ENCODE measurements around the gene ZNF627. TPM values are rescaled to one million over a fixed set of nuclear protein-coding genes. Genes with fewer than 3 reads are reported as not detected.

ZNF627 gene
- total RNA-seq, 1 donor from 2014 or later, result 7.1 TPM

DNA sequence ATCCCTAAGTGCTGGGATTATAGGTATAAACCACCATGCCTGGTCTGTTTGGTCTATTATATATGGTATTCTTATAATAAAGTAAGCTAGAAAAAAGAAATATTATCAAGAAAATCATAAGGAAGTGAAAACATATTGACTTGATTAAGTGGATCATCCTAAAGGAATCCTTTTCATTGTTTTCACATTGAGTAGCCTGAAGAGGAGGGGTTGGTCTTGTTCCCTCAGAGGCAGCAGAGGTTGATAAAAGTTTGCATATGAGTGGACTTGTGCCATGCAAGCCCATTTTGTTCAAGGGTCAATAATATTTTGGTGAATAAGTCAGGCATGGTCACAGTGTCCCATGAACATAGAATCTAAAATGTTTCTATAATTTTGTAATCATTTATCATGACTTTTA lies 52.7 kb downstream of the ZNF627 start:
- TF ChIP-seq, protein P1, sequence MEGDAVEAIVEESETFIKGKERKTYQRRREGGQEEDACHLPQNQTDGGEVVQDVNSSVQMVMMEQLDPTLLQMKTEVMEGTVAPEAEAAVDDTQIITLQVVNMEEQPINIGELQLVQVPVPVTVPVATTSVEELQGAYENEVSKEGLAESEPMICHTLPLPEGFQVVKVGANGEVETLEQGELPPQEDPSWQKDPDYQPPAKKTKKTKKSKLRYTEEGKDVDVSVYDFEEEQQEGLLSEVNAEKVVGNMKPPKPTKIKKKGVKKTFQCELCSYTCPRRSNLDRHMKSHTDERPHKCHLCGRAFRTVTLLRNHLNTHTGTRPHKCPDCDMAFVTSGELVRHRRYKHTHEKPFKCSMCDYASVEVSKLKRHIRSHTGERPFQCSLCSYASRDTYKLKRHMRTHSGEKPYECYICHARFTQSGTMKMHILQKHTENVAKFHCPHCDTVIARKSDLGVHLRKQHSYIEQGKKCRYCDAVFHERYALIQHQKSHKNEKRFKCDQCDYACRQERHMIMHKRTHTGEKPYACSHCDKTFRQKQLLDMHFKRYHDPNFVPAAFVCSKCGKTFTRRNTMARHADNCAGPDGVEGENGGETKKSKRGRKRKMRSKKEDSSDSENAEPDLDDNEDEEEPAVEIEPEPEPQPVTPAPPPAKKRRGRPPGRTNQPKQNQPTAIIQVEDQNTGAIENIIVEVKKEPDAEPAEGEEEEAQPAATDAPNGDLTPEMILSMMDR (IDR thresholded peaks at IDR 0.05), result no peak
- TF ChIP-seq POLR2A (IDR thresholded peaks at IDR 0.05) (no peak), POLR2AphosphoS5 (IDR thresholded peaks at IDR 0.05; ENCODE audit: insufficient read depth in 1 of 2, low read depth in 1 of 2) (no peak)
- Histone ChIP-seq H3K4me3 (no peak overlapping the region), H3K4me1 (no peaks in the 10 kb centered on the region), H3K27ac (no peak overlapping the region), H3K9me3 (peaks cover 15% of the 10 kb centered on the region), H3K27me3 (no peaks in the 10 kb centered on the region), H3K36me3 (peaks cover 0 to 9% of the 10 kb centered on the region in 2 donors)
- intact Hi-C loops (cut with DNase I), result no loop called here
- DNase-seq (ENCODE audit: extremely low spot score in 2 of 2), result no peak

DNA sequence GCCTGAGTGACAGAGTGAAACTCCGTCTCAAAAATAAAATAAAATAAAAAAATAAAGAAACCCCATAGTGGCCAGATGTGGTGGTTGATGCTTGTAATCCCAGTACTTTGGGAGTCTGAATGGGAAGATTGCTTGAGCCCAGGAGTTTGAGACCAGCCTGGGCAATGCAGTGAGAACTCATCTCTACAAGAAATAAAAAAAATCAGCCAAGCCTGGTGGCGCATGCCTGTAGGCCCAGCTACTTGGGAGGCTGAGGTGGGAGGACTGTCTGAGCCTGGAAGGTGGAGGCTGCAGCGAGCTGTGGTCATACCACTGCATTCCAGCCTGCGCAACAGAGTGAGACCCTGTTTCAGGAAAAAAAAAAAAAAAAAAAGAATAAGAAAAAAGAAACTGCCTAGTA lies 53.8 kb downstream of the ZNF627 start:
- Histone ChIP-seq H3K36me3 (peaks cover 0 to 9% of the 10 kb centered on the region in 2 donors), H3K4me3 (no peak overlapping the region), H3K9me3 (peaks cover 15% of the 10 kb centered on the region), H3K27me3 (no peaks in the 10 kb centered on the region), H3K4me1 (no peaks in the 10 kb centered on the region), H3K27ac (no peak overlapping the region)
- DNase-seq (ENCODE audit: extremely low spot score in 2 of 2), result no peak
- TF ChIP-seq, protein P1 (IDR thresholded peaks at IDR 0.05), result no peak
- TF ChIP-seq POLR2A (IDR thresholded peaks at IDR 0.05) (no peak), POLR2AphosphoS5 (IDR thresholded peaks at IDR 0.05; ENCODE audit: insufficient read depth in 1 of 2, low read depth in 1 of 2) (no peak)
- intact Hi-C loops (cut with DNase I), result no loop called here

DNA sequence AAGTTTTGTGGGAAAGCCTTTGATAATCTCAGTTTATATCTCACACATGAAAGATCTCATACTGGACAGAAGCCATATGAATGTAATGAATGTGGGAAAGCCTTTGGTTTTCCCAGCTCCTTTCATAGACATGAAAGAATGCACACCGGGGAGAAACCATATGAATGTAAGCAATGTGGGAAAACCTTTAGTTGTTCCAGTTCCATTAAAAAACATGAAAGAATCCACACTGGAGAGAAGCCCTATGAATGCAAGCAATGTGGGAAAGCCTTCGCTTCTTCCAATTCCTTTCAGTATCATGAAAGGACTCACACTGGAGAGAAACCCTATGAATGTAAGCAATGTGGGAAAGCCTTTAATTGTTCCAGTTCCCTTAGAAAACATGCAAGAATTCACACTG lies 54.8 kb downstream of the ZNF627 start:
- intact Hi-C loops (cut with DNase I), result no loop called here
- Histone ChIP-seq H3K27me3 (no peaks in the 10 kb centered on the region), H3K4me3 (no peak overlapping the region), H3K4me1 (no peaks in the 10 kb centered on the region), H3K27ac (no peak overlapping the region), H3K9me3 (peaks cover 15% of the 10 kb centered on the region), H3K36me3 (peaks cover 0 to 9% of the 10 kb centered on the region in 2 donors)
- TF ChIP-seq POLR2AphosphoS5 (IDR thresholded peaks at IDR 0.05; ENCODE audit: insufficient read depth in 1 of 2, low read depth in 1 of 2) (no peak), POLR2A (IDR thresholded peaks at IDR 0.05) (no peak)
- TF ChIP-seq, protein P1 (IDR thresholded peaks at IDR 0.05), result no peak
- no peak for DNase-seq (ENCODE audit: extremely low spot score in 2 of 2)

DNA sequence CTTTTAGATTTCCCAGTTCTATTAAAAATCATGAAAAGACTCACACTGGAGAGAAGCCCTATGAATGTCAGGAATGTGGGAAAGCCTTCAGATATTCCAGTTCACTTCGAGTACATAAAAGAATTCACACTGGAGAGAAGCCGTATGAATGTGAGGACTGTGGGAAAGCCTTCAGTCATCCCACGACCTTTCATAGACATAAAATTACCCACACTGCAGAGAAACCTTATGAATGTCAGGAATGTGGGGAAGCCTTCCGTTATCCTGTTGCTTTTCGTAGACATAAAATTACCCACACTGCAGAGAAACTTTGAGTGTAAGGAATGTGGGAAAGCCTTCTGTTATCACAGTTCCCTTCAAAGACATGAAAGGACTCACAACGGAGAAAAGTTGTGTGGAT lies 55.2 kb downstream of the ZNF627 start:
- intact Hi-C loops (cut with DNase I), result no loop called here
- H3K9me3 ChIP-seq, result peaks cover 15% of the 10 kb centered on the region
- no peak overlapping the region for H3K27ac ChIP-seq
- no peak for DNase-seq (ENCODE audit: extremely low spot score in 2 of 2)
- no peaks in the 10 kb centered on the region for H3K27me3 ChIP-seq
- TF ChIP-seq POLR2A (IDR thresholded peaks at IDR 0.05) (no peak), POLR2AphosphoS5 (IDR thresholded peaks at IDR 0.05; ENCODE audit: insufficient read depth in 1 of 2, low read depth in 1 of 2) (no peak)
- TF ChIP-seq, protein P1 (IDR thresholded peaks at IDR 0.05), result no peak
- H3K36me3 ChIP-seq, result peaks cover 0 to 9% of the 10 kb centered on the region in 2 donors
- H3K4me3 ChIP-seq, result no peak overlapping the region
- H3K4me1 ChIP-seq, result no peaks in the 10 kb centered on the region

DNA sequence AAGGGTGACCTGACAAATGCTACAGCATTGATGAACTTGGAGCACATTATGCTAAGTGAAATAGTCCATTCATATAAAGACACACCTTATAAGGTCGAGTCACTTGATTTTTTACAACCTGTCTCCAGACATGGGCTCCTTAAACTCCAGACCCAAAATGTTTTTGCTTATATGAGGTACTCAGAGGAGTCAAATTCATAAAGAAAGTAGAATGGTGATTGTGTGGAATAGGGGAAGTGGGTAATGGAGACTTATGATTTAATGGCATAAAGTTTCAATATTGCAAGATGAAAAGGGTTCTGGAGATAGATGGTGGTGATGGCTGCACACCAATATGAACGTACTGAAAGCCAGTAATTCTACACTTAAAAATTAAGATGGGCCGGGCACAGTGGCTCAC lies 59.3 kb downstream of the ZNF627 start:
- Histone ChIP-seq H3K27ac (no peak overlapping the region), H3K27me3 (no peaks in the 10 kb centered on the region), H3K36me3 (peaks cover 0 to 9% of the 10 kb centered on the region in 2 donors), H3K4me1 (no peaks in the 10 kb centered on the region), H3K4me3 (no peak overlapping the region), H3K9me3 (peaks cover 15% of the 10 kb centered on the region)
- TF ChIP-seq, protein P1 (IDR thresholded peaks at IDR 0.05), result no peak
- TF ChIP-seq POLR2AphosphoS5 (IDR thresholded peaks at IDR 0.05; ENCODE audit: insufficient read depth in 1 of 2, low read depth in 1 of 2) (no peak), POLR2A (IDR thresholded peaks at IDR 0.05) (no peak)
- intact Hi-C loops (cut with DNase I), result no loop called here
- no peak for DNase-seq (ENCODE audit: extremely low spot score in 2 of 2)
